Right lobe of liver (tissue), 6 donors: ENCODE results near the gene RIMS3. TPM values are rescaled to one million over a fixed set of nuclear protein-coding genes. Genes with fewer than 3 reads are reported as not detected.
A peak's percentile ranks its signal among the peaks of the same experiment; 100 is the strongest.

Experiments
- ATAC-seq, 4 donors: fragments of 200-7000 bp; cut with Tn5 transposase; one replicate each; pipeline ENCODE4 v1.9.1; 2020; ENCODE audit warnings: mild to moderate bottlenecking in 4 of 4, moderate library complexity in 4 of 4
- DNase-seq, 3 donors: peaks; one replicate each; pipeline ENCODE4 v3.0.0-alpha.2; 2020
- H3K27ac ChIP-seq, 3 donors: fragments of 200-600 bp; one replicate each; pipeline ENCODE4 v1.8.0; 2022
- H3K27me3 ChIP-seq, 2 donors: fragments of 200-600 bp; one replicate each; pipeline ENCODE4 v1.8.0; 2022
- H3K36me3 ChIP-seq, 4 donors: fragments of 200-600 bp; sonication (generic) in 1 of 4; one replicate each; pipeline versions ENCODE4 v1.5.1 to v1.8.0; 2017 to 2022; ENCODE audit warnings: control low read depth in 1 of 4
- H3K4me1 ChIP-seq, 4 donors: fragments of 200-600 bp; sonication (generic) in 1 of 4; one replicate each; pipeline versions ENCODE4 v1.5.1 to v1.8.0; 2017 to 2022; ENCODE audit warnings: control low read depth in 1 of 4
- H3K4me3 ChIP-seq, 3 donors: fragments of 200-600 bp; one replicate each; pipeline ENCODE4 v1.8.0; 2022
- H3K9me3 ChIP-seq, 4 donors: fragments of 200-600 bp; sonication (generic) in 1 of 4; one replicate each; pipeline versions ENCODE4 v1.5.1 to v1.8.0; 2017 to 2022; ENCODE audit warnings: control low read depth in 1 of 4
- CTCF ChIP-seq, 4 donors: fragments of 200-600 bp in 3 of 4; fragments of 450-650 bp in 1 of 4; IDR thresholded peaks; one replicate each; pipeline versions ENCODE4 v1.5.1 to v1.8.0; 2016 to 2022; ENCODE audit warnings: antibody characterized with exemption in 4 of 4, mild to moderate bottlenecking in 2 of 4
- POLR2A ChIP-seq: fragments of 450-650 bp; IDR thresholded peaks from one replicate; pipeline ENCODE4 v1.6.1; 2017; ENCODE audit warnings: antibody characterized with exemption, mild to moderate bottlenecking
- WGBS: methylation state at CpG from one replicate; pipeline ENCODE4 v1.1.6; 2018; ENCODE audit warnings: low coverage, low lambda C conversion rate; ENCODE audit not compliant: insufficient coverage; ENCODE audit errors: missing lambda C conversion rate; 5-methylcytosine and 5-hydroxymethylcytosine counted together
- intact Hi-C, 2 donors: fragments of 100-400 bp; cut with DNase I; formaldehyde crosslinking; loops; one replicate each; pipeline versions ENCODE4 v1.11.2 to v1.14.1; 2022
- total RNA-seq, 6 experiments: library from RNA; depleted of rRNA in 2 of 6; stranded (reverse); fragments of >200 nt in 2 of 6; fragmentation: NEBNext Ultra II Directional in 3 of 6; extraction: Animal tissue kit (Norgen Biotek cat#: 25700) in 3 of 6; gene quantifications; one replicate each; pipeline versions ENCODE4 v1.1.0 to v1.2.4, GENCODE V29; 2016 to 2023
- donor health status: DM: no; HTN: yes; CAD: no.
- donor health status: DM: no; HTN: no; CAD: no.
- donor health status: DM: no; HTN: no; CAD: no.
- donor health status: DM: no; HTN: yes; CAD: no.
- donor health status: DM: no; HTN: yes; CAD: no.

Gene RIMS3
- total RNA-seq, 6 experiments from 2014 or later: 0.35 to 1.4 (median 0.45) TPM

GRCh38 chr1:40618108-40618507 lies 47.4 kb downstream of the RIMS3 start:
- no peaks in the 10 kb centered on the region for H3K9me3 ChIP-seq
- no peaks in the 10 kb centered on the region for H3K36me3 ChIP-seq
- intact Hi-C loops: no loop called here
- WGBS: 78% methylated on average over 1 of the region's 1 CpG
- TF ChIP-seq CTCF (IDR thresholded peaks at IDR 0.05) (no peak), POLR2A (no peak)
- H3K27ac ChIP-seq: no peak overlapping the region
- no peak for ATAC-seq
- DNase-seq: no peak
- no peaks in the 10 kb centered on the region for H3K4me1 ChIP-seq
- no peak overlapping the region for H3K4me3 ChIP-seq
- H3K27me3 ChIP-seq: no peaks in the 10 kb centered on the region

GRCh38 chr1:40612345-40612831 lies 53.1 kb downstream of the RIMS3 start:
- WGBS: 17% methylated on average over 4 of the region's 11 CpGs
- intact Hi-C loops: no loop called here
- Histone ChIP-seq H3K4me1 (peaks cover 0 to 4% (median 0%) of the 10 kb centered on the region in 4 donors), H3K27ac (no peak overlapping the region), H3K36me3 (no peaks in the 10 kb centered on the region), H3K4me3 (no peak overlapping the region), H3K9me3 (no peaks in the 10 kb centered on the region), H3K27me3 (no peaks in the 10 kb centered on the region)
- TF ChIP-seq CTCF (IDR thresholded peaks at IDR 0.05): peak; percentile 87 to 90 (median 89)
- no peak for TF ChIP-seq POLR2A
- DNase-seq: peak in 2 of 3 donors; percentile 37 to 76
- ATAC-seq: peak; percentile 98 to 100 (median 98)

- ATAC-seq (no peak), DNase-seq (peak in 1 of 3 donors; percentile 34)
- no peak for TF ChIP-seq POLR2A
- TF ChIP-seq CTCF (IDR thresholded peaks at IDR 0.05): no peak
- no peak overlapping the region for H3K4me3 ChIP-seq
- intact Hi-C loops: no loop called here
- 40% methylated on average over 1 of the region's 7 CpGs for WGBS
- H3K4me1 ChIP-seq: peaks cover 0 to 4% (median 0%) of the 10 kb centered on the region in 4 donors
- H3K36me3 ChIP-seq: no peaks in the 10 kb centered on the region
- no peaks in the 10 kb centered on the region for H3K9me3 ChIP-seq
- no peaks in the 10 kb centered on the region for H3K27me3 ChIP-seq
- no peak overlapping the region for H3K27ac ChIP-seq
These were observed 55.3 kb downstream of the RIMS3 start for GRCh38 chr1:40610156-40610555.

- H3K4me1 ChIP-seq: peaks cover 0 to 4% (median 0%) of the 10 kb centered on the region in 4 donors
- intact Hi-C loops: loop anchor here in 1 of 2 donors (10.0 kb wide), 1 partner anchor 157 kb away; no protein-coding TSS in a partner anchor
These were observed 57.6 kb downstream of the RIMS3 start for GRCh38 chr1:40607921-40608320.

More at GRCh38 chr1:40607921-40608320, 57.6 kb downstream of the RIMS3 start:
- no peak for TF ChIP-seq POLR2A
- TF ChIP-seq CTCF (IDR thresholded peaks at IDR 0.05): no peak
- Histone ChIP-seq H3K27ac (no peak overlapping the region), H3K4me3 (no peak overlapping the region), H3K9me3 (no peaks in the 10 kb centered on the region), H3K27me3 (no peaks in the 10 kb centered on the region), H3K36me3 (no peaks in the 10 kb centered on the region)
- 35% methylated on average over 1 of the region's 1 CpG for WGBS
- ATAC-seq (no peak), DNase-seq (peak in 1 of 3 donors; percentile 10)
